ENCODE data around the gene ZC3H7B. TPM values are rescaled to one million over a fixed set of nuclear protein-coding genes. Genes with fewer than 3 reads are reported as not detected.

Gene ZC3H7B
- total RNA-seq, 1 experiment from 2014 or later: 60.6 TPM

DNA sequence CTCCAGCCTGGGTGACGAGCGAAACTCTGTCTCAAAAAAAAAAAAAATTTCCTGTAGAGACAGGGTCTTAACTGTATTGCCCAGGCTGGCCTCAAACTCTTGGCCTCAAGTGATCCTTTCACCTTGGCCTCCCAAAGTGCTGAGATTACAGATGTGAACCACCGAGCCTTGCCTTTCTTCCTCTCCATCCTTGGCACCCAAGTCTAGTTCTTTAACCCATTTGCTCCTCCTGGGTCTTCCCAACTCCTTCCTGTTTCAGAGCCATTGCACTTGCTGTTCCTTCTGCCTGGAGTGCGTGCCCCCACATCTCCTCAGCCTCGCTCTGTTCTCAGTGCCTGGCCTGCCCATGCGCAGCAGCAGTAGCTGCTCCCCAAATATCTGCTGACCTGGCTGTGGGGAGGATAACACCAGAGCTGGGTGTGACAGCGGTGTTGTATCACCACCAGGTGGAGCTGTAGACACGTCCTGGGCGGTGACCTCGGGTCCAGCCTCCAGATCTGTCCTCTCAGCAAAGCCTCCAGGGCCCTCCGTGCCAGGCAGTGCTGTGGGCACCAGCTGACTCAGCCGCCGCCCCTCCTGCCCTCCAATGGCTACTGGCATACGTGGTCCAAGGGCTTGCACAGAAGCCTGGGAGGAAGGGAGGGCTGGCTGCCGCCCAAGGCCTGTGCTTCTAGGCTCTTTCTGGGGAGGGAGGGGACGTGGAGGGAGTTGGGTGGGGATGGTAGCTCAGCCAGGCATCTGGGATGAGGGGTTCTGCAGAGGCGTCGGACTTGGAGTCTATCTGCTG lies 102.4 kb downstream of the ZC3H7B start:
- ChIA-PET CTCF (interaction anchor here (0.8 to 3.9 kb wide), 15 partner anchors 22 to 186 kb away, joined by 3 to 45 read pairs (median 4); partner anchors contain the start of genes ACO2, PHF5A, PMM1 and TEF), POLR2A (interaction anchor here (1.2 to 2.3 kb wide), 2 partner anchors 22 to 43 kb away, joined by 3 to 11 read pairs; partner anchors contain the start of genes TEF and TOB2)
- H3K4me1 ChIP-seq: no peaks in the 10 kb centered on the region
- no peaks in the 10 kb centered on the region for H3K36me3 Mint-ChIP-seq (ENCODE audit: insufficient read depth, unreplicated experiment)
- H3K27me3 ChIP-seq (replicated peaks; ENCODE audit: control insufficient read depth, insufficient read depth, low read length): no peaks in the 10 kb centered on the region
- H3K4me3 ChIP-seq (ENCODE audit: low read depth, low read length): no peak overlapping the region
- no peak overlapping the region for H3K4me3 Mint-ChIP-seq (ENCODE audit: unreplicated experiment)
- DNase-seq: peak; percentile 82 to 86
- intact Hi-C loops (cut with micrococcal nuclease; ENCODE audit: unreplicated experiment): loop anchor here (1.0 kb wide), 1 partner anchor 114 kb away; no protein-coding TSS in a partner anchor
- peak; percentile 90 to 94 for TF ChIP-seq CTCF (IDR thresholded peaks at IDR 0.05; ENCODE audit: insufficient read depth in 1 of 2, low read depth in 1 of 2, low read length in 1 of 2, severe bottlenecking in 1 of 2, unreplicated experiment in 1 of 2)
- no peaks in the 10 kb centered on the region for H3K27me3 Mint-ChIP-seq (ENCODE audit: insufficient read depth, unreplicated experiment)
- peaks cover 16% of the 10 kb centered on the region for H3K4me1 Mint-ChIP-seq (ENCODE audit: low read depth, unreplicated experiment)
- no peaks in the 10 kb centered on the region for H3K9me3 Mint-ChIP-seq (ENCODE audit: unreplicated experiment)
- H3K27ac Mint-ChIP-seq (ENCODE audit: unreplicated experiment): no peak overlapping the region
- no peaks in the 10 kb centered on the region for H3K36me3 ChIP-seq (ENCODE audit: control insufficient read depth, insufficient read depth, low read length)
- no peaks in the 10 kb centered on the region for H3K9me3 ChIP-seq
- no TSS peak for BruUV-seq (replicated peaks)

- ChIA-PET CTCF (interaction anchor here (0.7 kb wide), 1 partner anchor 267 kb away, joined by 4 read pairs; no protein-coding TSS in a partner anchor), POLR2A (interaction anchor here (0.8 kb wide), 1 partner anchor 184 kb away, joined by 4 read pairs; the partner anchor contains the start of gene PMM1)
- no peak overlapping the region for H3K4me3 ChIP-seq (ENCODE audit: low read depth, low read length)
- TF ChIP-seq CTCF (IDR thresholded peaks at IDR 0.05; ENCODE audit: insufficient read depth in 1 of 2, low read depth in 1 of 2, low read length in 1 of 2, severe bottlenecking in 1 of 2, unreplicated experiment in 1 of 2): no peak
- intact Hi-C loops (cut with micrococcal nuclease; ENCODE audit: unreplicated experiment): no loop called here
- H3K9me3 ChIP-seq: no peaks in the 10 kb centered on the region
- Mint-ChIP-seq H3K27ac (ENCODE audit: unreplicated experiment) (no peak overlapping the region), H3K36me3 (ENCODE audit: insufficient read depth, unreplicated experiment) (peaks cover 5% of the 10 kb centered on the region), H3K9me3 (ENCODE audit: unreplicated experiment) (no peaks in the 10 kb centered on the region), H3K27me3 (ENCODE audit: insufficient read depth, unreplicated experiment) (no peaks in the 10 kb centered on the region), H3K4me1 (ENCODE audit: low read depth, unreplicated experiment) (peaks cover 16% of the 10 kb centered on the region), H3K4me3 (ENCODE audit: unreplicated experiment) (no peak overlapping the region)
- no peaks in the 10 kb centered on the region for H3K4me1 ChIP-seq
- H3K36me3 ChIP-seq (ENCODE audit: control insufficient read depth, insufficient read depth, low read length): no peaks in the 10 kb centered on the region
- BruUV-seq (replicated peaks): no TSS peak
- no peaks in the 10 kb centered on the region for H3K27me3 ChIP-seq (replicated peaks; ENCODE audit: control insufficient read depth, insufficient read depth, low read length)
- no peak for DNase-seq
Measured at GRCh38 chr22:41405588-41405987, 104.3 kb downstream of the ZC3H7B start.

- Mint-ChIP-seq H3K36me3 (ENCODE audit: insufficient read depth, unreplicated experiment) (peaks cover 5% of the 10 kb centered on the region), H3K27me3 (ENCODE audit: insufficient read depth, unreplicated experiment) (no peaks in the 10 kb centered on the region), H3K4me3 (ENCODE audit: unreplicated experiment) (no peak overlapping the region), H3K4me1 (ENCODE audit: low read depth, unreplicated experiment) (peaks cover 17% of the 10 kb centered on the region), H3K9me3 (ENCODE audit: unreplicated experiment) (no peaks in the 10 kb centered on the region), H3K27ac (ENCODE audit: unreplicated experiment) (no peak overlapping the region)
- Histone ChIP-seq H3K4me1 (no peaks in the 10 kb centered on the region), H3K9me3 (no peaks in the 10 kb centered on the region), H3K27me3 (replicated peaks; ENCODE audit: control insufficient read depth, insufficient read depth, low read length) (no peaks in the 10 kb centered on the region), H3K36me3 (ENCODE audit: control insufficient read depth, insufficient read depth, low read length) (no peaks in the 10 kb centered on the region), H3K4me3 (ENCODE audit: low read depth, low read length) (no peak overlapping the region)
- TF ChIP-seq CTCF (IDR thresholded peaks at IDR 0.05; ENCODE audit: insufficient read depth in 1 of 2, low read depth in 1 of 2, low read length in 1 of 2, severe bottlenecking in 1 of 2, unreplicated experiment in 1 of 2): no peak
- ChIA-PET POLR2A (interaction anchor here (0.8 kb wide), 1 partner anchor 183 kb away, joined by 4 read pairs; the partner anchor contains the start of gene PMM1), CTCF (interaction anchor here (0.6 kb wide), 1 partner anchor 51 kb away, joined by 4 read pairs; no protein-coding TSS in a partner anchor)
- intact Hi-C loops (cut with micrococcal nuclease; ENCODE audit: unreplicated experiment): no loop called here
- DNase-seq: no peak
- BruUV-seq (replicated peaks): no TSS peak
Measured at GRCh38 chr22:41406410-41406809, 105.1 kb downstream of the ZC3H7B start.
